A673 (cell line): ENCODE data around the gene SLC66A3. TPM values are rescaled to one million over a fixed set of nuclear protein-coding genes. Genes with fewer than 3 reads are reported as not detected.

Experiments
- BruUV-seq: library from RNA; stranded (reverse); fragments of 400-500 nt; replicated peaks from 2 replicates; lab custom pipeline; 2021; lab: Mats Ljungman, UMichigan
- CTCF ChIA-PET: fragments of 300-600 bp; sonication (Branson Sonifier 250); formaldehyde crosslinking; loops from one replicate; lab custom pipeline; 2022; ENCODE audit warnings: antibody characterized with exemption; lab: Charles Lee
- POLR2A ChIA-PET: fragments of 300-600 bp; sonication (Branson Sonifier 250); formaldehyde crosslinking; loops from one replicate; lab custom pipeline; 2022; ENCODE audit warnings: antibody characterized with exemption; ENCODE audit not compliant: low non-redundant PET; lab: Charles Lee
- DNase-seq: peaks from one replicate; pipeline ENCODE4 v3.0.0-alpha.2; 2015; ENCODE audit warnings: low spot score
- H3K27ac ChIP-seq: fragments of 200-600 bp; sonication (generic); 2 replicates; pipeline ENCODE4 v1.5.1; 2016; ENCODE audit warnings: mixed run types, low read depth, mild to moderate bottlenecking, mixed read lengths, antibody characterized with exemption, low read length; ENCODE audit not compliant: poor library complexity, severe bottlenecking
- H3K27me3 ChIP-seq: fragments of 200-600 bp; sonication (generic); replicated peaks from 2 replicates; pipeline ENCODE4 v1.6.1; 2017; ENCODE audit warnings: mixed run types, low read depth, mild to moderate bottlenecking, mixed read lengths, antibody characterized with exemption, low read length; ENCODE audit not compliant: insufficient read depth, poor library complexity
- H3K36me3 ChIP-seq: fragments of 200-600 bp; sonication (generic); 2 replicates; pipeline ENCODE4 v1.6.1; 2016; ENCODE audit warnings: mixed run types, mild to moderate bottlenecking, mixed read lengths, antibody characterized with exemption, low read length; ENCODE audit not compliant: insufficient read depth, poor library complexity, severe bottlenecking
- H3K4me1 ChIP-seq: fragments of 200-600 bp; sonication (generic); 2 replicates; pipeline ENCODE4 v1.6.1; 2017; ENCODE audit warnings: mixed run types, mild to moderate bottlenecking, mixed read lengths, antibody characterized with exemption, low read length; ENCODE audit not compliant: insufficient read depth, poor library complexity, severe bottlenecking
- H3K4me3 ChIP-seq: fragments of 200-600 bp; sonication (generic); 2 replicates; pipeline ENCODE4 v1.5.1; 2016; ENCODE audit warnings: low read depth, mixed run types, mild to moderate bottlenecking, mixed read lengths, low read length; ENCODE audit not compliant: poor library complexity, severe bottlenecking
- H3K9me3 ChIP-seq: fragments of 200-600 bp; sonication (generic); 2 replicates; pipeline ENCODE4 v1.6.1; 2016; ENCODE audit warnings: mixed run types, low read depth, mild to moderate bottlenecking, mixed read lengths, antibody characterized with exemption, low read length; ENCODE audit not compliant: poor library complexity, severe bottlenecking
- CTCF ChIP-seq: fragments of 300-800, 200-600 bp; sonication (generic); conservative IDR thresholded peaks from 2 replicates; pipeline ENCODE4 v1.5.1; 2017; ENCODE audit warnings: low read depth, mild to moderate bottlenecking, antibody characterized with exemption, low read length, moderate library complexity, mixed read lengths
- EZH2 ChIP-seq: fragments of 200-600 bp; sonication (generic); IDR thresholded peaks from 2 replicates; pipeline ENCODE4 v1.6.1; 2017; ENCODE audit warnings: borderline replicate concordance, low read depth, mild to moderate bottlenecking, mixed read lengths, antibody characterized with exemption, low read length; ENCODE audit not compliant: poor library complexity, severe bottlenecking
- intact Hi-C: fragments of 100-400 bp; cut with micrococcal nuclease; formaldehyde crosslinking; loops from one replicate; pipeline ENCODE4 v1.10.0; 2022; ENCODE audit not compliant: unreplicated experiment
- total RNA-seq: library from RNA; stranded (reverse); gene quantifications from 2 replicates; pipeline ENCODE4 v1.2.3, GENCODE V29; 2021

SLC66A3 gene
- total RNA-seq, 1 experiment from 2014 or later, result 2.7 TPM

GRCh38 chr2:11158916-11159573 is 3.8 kb downstream of the SLC66A3 start:
- no peaks in the 10 kb centered on the region for H3K9me3 ChIP-seq
- intact Hi-C loops, result no loop called here
- H3K27ac ChIP-seq, result no peak overlapping the region
- no peaks in the 10 kb centered on the region for H3K36me3 ChIP-seq
- peaks cover 5% of the 10 kb centered on the region for H3K4me1 ChIP-seq
- ChIA-PET CTCF (no interaction called here), POLR2A (no interaction called here)
- BruUV-seq, result no TSS peak
- TF ChIP-seq CTCF (no peak), EZH2 (no peak)
- H3K27me3 ChIP-seq, result no peaks in the 10 kb centered on the region
- no peak for DNase-seq
- H3K4me3 ChIP-seq, result no peak overlapping the region

GRCh38 chr2:11159574-11160170 is 4.4 kb downstream of the SLC66A3 start:
- ChIA-PET CTCF (no interaction called here), POLR2A (no interaction called here)
- intact Hi-C loops, result no loop called here
- no peaks in the 10 kb centered on the region for H3K36me3 ChIP-seq
- no peak for DNase-seq
- TF ChIP-seq EZH2 (no peak), CTCF (no peak)
- H3K27me3 ChIP-seq, result no peaks in the 10 kb centered on the region
- H3K27ac ChIP-seq, result no peak overlapping the region
- peaks cover under 1% of the 10 kb centered on the region for H3K4me1 ChIP-seq
- H3K9me3 ChIP-seq, result no peaks in the 10 kb centered on the region
- no TSS peak for BruUV-seq
- no peak overlapping the region for H3K4me3 ChIP-seq

GRCh38 chr2:11160256-11160655 is 5.0 kb downstream of the SLC66A3 start:
- CTCF ChIA-PET, result no interaction called here
- intact Hi-C loops, result no loop called here
- H3K4me3 ChIP-seq, result no peak overlapping the region

More at GRCh38 chr2:11160256-11160655, 5.0 kb downstream of the SLC66A3 start:
- no peak for DNase-seq
- no peak for TF ChIP-seq CTCF
- no peak for TF ChIP-seq EZH2
- H3K27ac ChIP-seq, result no peak overlapping the region
- BruUV-seq, result no TSS peak
- H3K9me3 ChIP-seq, result no peaks in the 10 kb centered on the region
- H3K4me1 ChIP-seq, result no peaks in the 10 kb centered on the region
- POLR2A ChIA-PET, result no interaction called here
- H3K36me3 ChIP-seq, result no peaks in the 10 kb centered on the region
- no peaks in the 10 kb centered on the region for H3K27me3 ChIP-seq
